OCI-LY1 (cell line): ENCODE results near the gene ZNF778.

Experiments
- EZH2 ChIP-seq: fragments of 200-600 bp; sonication (generic), shearing (Covaris generic); IDR thresholded peaks from 2 replicates; pipeline ENCODE4 v1.8.0; 2017; ENCODE audit warnings: borderline replicate concordance, mixed run types, mild to moderate bottlenecking, antibody characterized with exemption, low read length, moderate library complexity, mixed read lengths
- TF ChIP-seq, protein P1 (sequence below): fragments of 200-600 bp; sonication (generic), shearing (Covaris generic); IDR thresholded peaks from 2 replicates; pipeline ENCODE4 v1.5.1; 2017; ENCODE audit warnings: mild to moderate bottlenecking, antibody characterized with exemption, low read length, moderate library complexity, mixed read lengths

DNA sequence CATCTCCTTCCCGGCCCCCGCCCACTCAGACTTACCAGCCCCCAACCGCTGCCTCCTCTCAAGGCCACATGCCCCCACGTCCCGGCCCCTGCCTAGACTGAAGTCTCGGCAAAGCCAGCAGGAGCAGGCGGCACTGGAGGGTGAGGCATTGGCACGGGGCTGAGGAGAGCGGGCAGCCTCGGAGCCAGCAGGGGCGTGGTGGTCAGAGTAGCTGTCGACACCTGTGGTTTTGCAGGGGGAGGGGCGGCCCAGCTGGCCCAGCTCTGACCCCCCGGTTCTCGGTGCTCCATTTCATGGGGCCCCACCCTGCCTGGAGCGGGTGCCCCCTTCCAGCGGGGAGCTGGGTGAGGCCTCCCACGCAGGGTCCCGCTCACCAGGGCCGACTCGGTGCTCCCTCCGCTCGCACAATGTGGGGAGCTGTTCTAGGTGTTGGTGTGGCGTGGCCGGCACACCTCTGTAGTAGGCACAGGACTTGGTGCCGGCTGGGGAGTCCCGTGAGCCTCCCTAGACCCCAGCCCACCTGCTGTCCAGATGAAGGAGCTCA lies 41.3 kb upstream of the ZNF778 start:
- TF ChIP-seq, protein P1, sequence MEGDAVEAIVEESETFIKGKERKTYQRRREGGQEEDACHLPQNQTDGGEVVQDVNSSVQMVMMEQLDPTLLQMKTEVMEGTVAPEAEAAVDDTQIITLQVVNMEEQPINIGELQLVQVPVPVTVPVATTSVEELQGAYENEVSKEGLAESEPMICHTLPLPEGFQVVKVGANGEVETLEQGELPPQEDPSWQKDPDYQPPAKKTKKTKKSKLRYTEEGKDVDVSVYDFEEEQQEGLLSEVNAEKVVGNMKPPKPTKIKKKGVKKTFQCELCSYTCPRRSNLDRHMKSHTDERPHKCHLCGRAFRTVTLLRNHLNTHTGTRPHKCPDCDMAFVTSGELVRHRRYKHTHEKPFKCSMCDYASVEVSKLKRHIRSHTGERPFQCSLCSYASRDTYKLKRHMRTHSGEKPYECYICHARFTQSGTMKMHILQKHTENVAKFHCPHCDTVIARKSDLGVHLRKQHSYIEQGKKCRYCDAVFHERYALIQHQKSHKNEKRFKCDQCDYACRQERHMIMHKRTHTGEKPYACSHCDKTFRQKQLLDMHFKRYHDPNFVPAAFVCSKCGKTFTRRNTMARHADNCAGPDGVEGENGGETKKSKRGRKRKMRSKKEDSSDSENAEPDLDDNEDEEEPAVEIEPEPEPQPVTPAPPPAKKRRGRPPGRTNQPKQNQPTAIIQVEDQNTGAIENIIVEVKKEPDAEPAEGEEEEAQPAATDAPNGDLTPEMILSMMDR = no peak
- TF ChIP-seq EZH2 = no peak
